Prostate gland (tissue), 2 donors: ENCODE results near the gene BCL11B.

Source experiments
- CTCF ChIP-seq, 4 experiments: fragments of 200-600 bp in 2 of 4; fragments of 450-650 bp in 2 of 4; sonication (generic) in 2 of 4; IDR thresholded peaks; 1 replicate in 3 of 4; 2 replicates in 1 of 4; pipeline ENCODE4 v1.5.1; 2016 to 2019; ENCODE audit warnings: antibody characterized with exemption in 4 of 4, mild to moderate bottlenecking in 2 of 4, moderate library complexity in 2 of 4
- POLR2A ChIP-seq: fragments of 450-650 bp; IDR thresholded peaks from one replicate; pipeline ENCODE4 v1.6.1; 2016; ENCODE audit warnings: antibody characterized with exemption, mild to moderate bottlenecking

DNA sequence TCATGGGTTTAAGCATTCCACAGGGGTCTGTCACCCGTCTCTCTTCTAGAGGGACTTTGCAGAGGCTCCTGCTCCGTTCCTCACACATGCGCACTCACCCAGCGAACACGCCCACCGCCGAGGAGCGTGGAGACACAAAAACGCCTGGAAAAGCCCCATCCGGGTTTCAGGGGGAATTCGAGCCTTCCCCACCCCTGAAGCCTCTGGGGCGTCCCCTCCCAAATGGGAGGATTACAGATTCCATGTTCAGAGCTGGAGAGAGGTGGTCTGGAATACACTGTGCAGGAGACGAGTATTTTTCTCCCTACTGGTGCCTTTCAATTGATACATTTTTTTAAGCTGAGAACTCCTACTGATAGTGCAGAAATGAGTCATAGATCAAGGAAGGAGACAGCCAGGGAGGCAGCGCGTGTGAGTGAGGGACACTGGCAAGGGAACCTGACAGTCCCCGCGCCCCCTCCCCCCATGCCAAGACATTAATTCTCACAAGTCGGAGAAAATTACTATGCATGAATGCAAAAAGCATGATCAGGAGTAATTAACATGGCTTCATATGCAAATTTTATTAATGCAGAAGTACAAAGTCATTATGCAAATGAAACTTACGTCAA is 36.9 kb downstream of the BCL11B start:
- no peak for TF ChIP-seq CTCF (IDR thresholded peaks at IDR 0.05)
- TF ChIP-seq POLR2A: no peak
